Astrocyte (in vitro differentiated cells and primary cell): ENCODE measurements around the gene NUDT14. TPM values are rescaled to one million over a fixed set of nuclear protein-coding genes. Genes with fewer than 3 reads are reported as not detected.

Experiments
- DNase-seq: peaks from one replicate; pipeline ENCODE4 v3.0.0-alpha.2; 2010; ENCODE audit warnings: low read depth
- FAIRE-seq: peaks from 2 replicates; lab custom pipeline; 2011; peaks lifted over from hg19 to GRCh38; lab: Jason Lieb, UNC
- H2AFZ ChIP-seq: 2 replicates; pipeline ENCODE4 v1.6.0; 2012; ENCODE audit warnings: low read depth, low read length, inconsistent platforms
- H3K27ac ChIP-seq: 2 replicates; pipeline ENCODE4 v1.5.1; 2011; ENCODE audit warnings: low read depth, low read length, inconsistent platforms
- H3K27me3 ChIP-seq: 2 replicates; pipeline ENCODE4 v1.6.0; 2011; ENCODE audit warnings: low read length, inconsistent platforms; ENCODE audit not compliant: insufficient read depth
- H3K36me3 ChIP-seq: 2 replicates; pipeline ENCODE4 v1.5.1; 2011; ENCODE audit warnings: low read length, inconsistent platforms; ENCODE audit not compliant: insufficient read depth
- H3K4me1 ChIP-seq: 2 replicates; pipeline ENCODE4 v1.5.1; 2011; ENCODE audit warnings: low read length, inconsistent platforms; ENCODE audit not compliant: insufficient read depth
- H3K4me2 ChIP-seq: 2 replicates; pipeline ENCODE4 v1.6.0; 2012; ENCODE audit warnings: low read length, inconsistent platforms
- H3K4me3 ChIP-seq: 2 replicates; pipeline ENCODE4 v1.5.1; 2011; ENCODE audit warnings: low read depth, mild to moderate bottlenecking, low read length, inconsistent platforms; ENCODE audit not compliant: insufficient read depth
- H3K79me2 ChIP-seq: 2 replicates; pipeline ENCODE4 v1.6.0; 2012; ENCODE audit warnings: mild to moderate bottlenecking, low read length, inconsistent platforms; ENCODE audit not compliant: insufficient read depth
- H3K9ac ChIP-seq: 2 replicates; pipeline ENCODE4 v1.6.0; 2012; ENCODE audit warnings: mild to moderate bottlenecking, low read length, inconsistent platforms
- H3K9me3 ChIP-seq: 2 replicates; pipeline ENCODE4 v1.5.1; 2012; ENCODE audit warnings: low read depth, mild to moderate bottlenecking, low read length, inconsistent platforms; ENCODE audit not compliant: insufficient read depth
- H4K20me1 ChIP-seq: 2 replicates; pipeline ENCODE4 v1.6.0; 2012; ENCODE audit warnings: low read length, inconsistent platforms; ENCODE audit not compliant: insufficient read depth
- H3K27ac Mint-ChIP-seq: one replicate; pipeline ENCODE4 v1.8.0; 2021; ENCODE audit warnings: mild to moderate bottlenecking, mixed read lengths; ENCODE audit not compliant: unreplicated experiment
- H3K27me3 Mint-ChIP-seq: one replicate; pipeline ENCODE4 v1.8.0; 2021; ENCODE audit warnings: low read depth, mixed read lengths; ENCODE audit not compliant: unreplicated experiment
- H3K36me3 Mint-ChIP-seq: one replicate; pipeline ENCODE4 v1.8.0; 2021; ENCODE audit warnings: low read depth, mixed read lengths; ENCODE audit not compliant: unreplicated experiment
- H3K4me1 Mint-ChIP-seq: one replicate; pipeline ENCODE4 v1.8.0; 2021; ENCODE audit warnings: low read depth, mixed read lengths; ENCODE audit not compliant: unreplicated experiment
- H3K4me3 Mint-ChIP-seq: one replicate; pipeline ENCODE4 v1.8.0; 2021; ENCODE audit warnings: mild to moderate bottlenecking, moderate library complexity, mixed read lengths; ENCODE audit not compliant: unreplicated experiment
- H3K9me3 Mint-ChIP-seq: one replicate; pipeline ENCODE4 v1.8.0; 2021; ENCODE audit warnings: mild to moderate bottlenecking, mixed read lengths; ENCODE audit not compliant: unreplicated experiment
- EZH2 ChIP-seq: IDR thresholded peaks from 2 replicates; pipeline ENCODE4 v1.6.1; 2012; ENCODE audit warnings: mild to moderate bottlenecking, low read length, inconsistent platforms; ENCODE audit not compliant: insufficient read depth
- total RNA-seq: library from RNA; stranded (reverse); gene quantifications from 2 replicates; pipeline ENCODE4 v1.2.1, GENCODE V29; 2021
- TF ChIP-seq, protein P1 (sequence below): IDR thresholded peaks from 2 replicates; pipeline ENCODE4 v1.5.1; 2011; ENCODE audit warnings: low read depth, mild to moderate bottlenecking, inconsistent platforms, low read length, moderate library complexity; ENCODE audit not compliant: insufficient read depth

NUDT14 gene
- total RNA-seq, 1 donor from 2014 or later, result 17.5 TPM

DNA sequence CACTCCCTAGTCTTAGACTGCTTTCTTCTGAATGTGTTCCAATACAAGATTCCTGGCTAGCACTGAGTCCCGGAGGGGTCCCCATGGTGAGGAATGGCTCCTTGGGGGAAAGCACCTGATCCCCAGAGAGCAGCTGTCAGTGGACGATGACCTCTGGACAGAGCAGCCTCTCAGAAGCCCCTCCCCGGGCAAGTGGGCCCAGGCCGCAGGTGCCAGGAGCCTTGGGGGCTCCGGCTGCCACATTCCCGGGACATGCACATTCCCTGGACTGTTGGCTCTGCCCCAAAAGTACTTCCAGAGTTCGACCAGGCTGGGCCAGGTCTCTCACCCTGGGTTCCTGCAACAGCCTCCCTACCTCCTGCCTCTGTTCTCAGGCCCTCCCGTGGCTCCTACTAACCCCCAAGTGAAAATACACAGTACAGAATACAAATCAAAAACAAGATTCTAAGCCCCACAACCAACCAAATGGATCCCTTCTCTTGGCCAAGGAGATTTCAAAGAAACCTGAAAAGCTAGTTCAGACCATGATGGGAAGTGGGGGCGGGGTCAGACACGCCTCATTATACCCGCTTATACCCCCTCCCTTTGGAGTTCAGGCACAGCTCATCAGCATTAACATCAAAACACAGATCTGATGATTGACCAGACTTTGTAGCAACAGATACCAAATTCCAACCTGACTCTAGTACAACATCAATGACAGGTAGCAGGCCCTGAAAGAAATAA is 43.9 kb upstream of the NUDT14 start:
- FAIRE-seq, result no peak
- H3K9me3 Mint-ChIP-seq, result no peaks in the 10 kb centered on the region
- H3K27ac ChIP-seq, result no peak overlapping the region
- no peaks in the 10 kb centered on the region for H3K27me3 Mint-ChIP-seq
- H3K27ac Mint-ChIP-seq, result no peak overlapping the region
- H3K4me3 Mint-ChIP-seq, result no peak overlapping the region
- no peak overlapping the region for H3K9ac ChIP-seq
- H3K4me1 ChIP-seq, result no peaks in the 10 kb centered on the region
- H3K36me3 ChIP-seq, result no peaks in the 10 kb centered on the region
- no peaks in the 10 kb centered on the region for H3K9me3 ChIP-seq
- peaks cover 4% of the 10 kb centered on the region for H3K79me2 ChIP-seq
- DNase-seq, result no peak
- H3K4me2 ChIP-seq, result no peak overlapping the region
- peaks cover 16% of the 10 kb centered on the region for H3K36me3 Mint-ChIP-seq
- no peak overlapping the region for H2AFZ ChIP-seq
- H3K4me1 Mint-ChIP-seq, result no peaks in the 10 kb centered on the region
- no peak overlapping the region for H3K4me3 ChIP-seq
- H3K27me3 ChIP-seq, result no peaks in the 10 kb centered on the region
- peaks cover 19% of the 10 kb centered on the region for H4K20me1 ChIP-seq
- TF ChIP-seq, protein P1, sequence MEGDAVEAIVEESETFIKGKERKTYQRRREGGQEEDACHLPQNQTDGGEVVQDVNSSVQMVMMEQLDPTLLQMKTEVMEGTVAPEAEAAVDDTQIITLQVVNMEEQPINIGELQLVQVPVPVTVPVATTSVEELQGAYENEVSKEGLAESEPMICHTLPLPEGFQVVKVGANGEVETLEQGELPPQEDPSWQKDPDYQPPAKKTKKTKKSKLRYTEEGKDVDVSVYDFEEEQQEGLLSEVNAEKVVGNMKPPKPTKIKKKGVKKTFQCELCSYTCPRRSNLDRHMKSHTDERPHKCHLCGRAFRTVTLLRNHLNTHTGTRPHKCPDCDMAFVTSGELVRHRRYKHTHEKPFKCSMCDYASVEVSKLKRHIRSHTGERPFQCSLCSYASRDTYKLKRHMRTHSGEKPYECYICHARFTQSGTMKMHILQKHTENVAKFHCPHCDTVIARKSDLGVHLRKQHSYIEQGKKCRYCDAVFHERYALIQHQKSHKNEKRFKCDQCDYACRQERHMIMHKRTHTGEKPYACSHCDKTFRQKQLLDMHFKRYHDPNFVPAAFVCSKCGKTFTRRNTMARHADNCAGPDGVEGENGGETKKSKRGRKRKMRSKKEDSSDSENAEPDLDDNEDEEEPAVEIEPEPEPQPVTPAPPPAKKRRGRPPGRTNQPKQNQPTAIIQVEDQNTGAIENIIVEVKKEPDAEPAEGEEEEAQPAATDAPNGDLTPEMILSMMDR, result no peak
- TF ChIP-seq EZH2, result no peak

DNA sequence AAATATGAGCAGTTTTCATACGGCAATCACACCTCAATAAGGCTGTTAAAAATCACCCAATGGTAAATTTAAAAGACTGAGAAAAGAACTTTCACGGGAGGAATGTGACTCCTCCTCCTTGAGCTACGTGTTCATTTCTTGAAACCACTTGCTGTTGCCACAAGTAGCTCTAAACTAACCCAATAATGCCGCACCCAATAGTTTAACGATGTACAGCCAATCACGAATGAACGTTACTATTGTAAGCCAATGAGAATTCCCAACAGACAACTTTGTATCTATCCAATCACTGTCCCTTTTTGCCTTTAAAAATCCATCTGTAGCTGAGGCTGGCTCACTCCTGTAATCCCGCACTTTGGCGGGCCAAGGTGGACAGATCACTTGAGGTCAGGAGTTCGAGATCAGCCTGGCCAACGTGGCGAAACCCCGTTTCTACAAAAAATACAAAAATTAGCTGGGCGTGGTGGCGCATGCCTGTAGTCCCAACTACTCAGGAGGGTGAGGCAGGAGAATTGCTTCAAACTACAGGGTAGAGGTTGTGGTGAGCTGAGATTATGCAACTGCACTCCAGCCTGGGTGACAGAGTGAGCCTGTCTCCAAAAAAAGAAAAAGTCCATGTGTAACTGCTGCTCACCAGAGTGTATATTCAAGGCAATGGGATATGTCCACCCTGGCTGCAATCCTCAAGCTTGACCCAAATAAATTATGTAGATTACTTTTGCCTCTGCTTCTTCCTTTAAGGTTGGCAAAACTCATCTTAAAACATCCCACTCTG is 42.8 kb upstream of the NUDT14 start:
- no peak for DNase-seq
- H3K4me2 ChIP-seq, result no peak overlapping the region
- TF ChIP-seq, protein P1, result no peak
- no peak for TF ChIP-seq EZH2

More for the DNA sequence above, 42.8 kb upstream of the NUDT14 start:
- Mint-ChIP-seq H3K4me1 (no peaks in the 10 kb centered on the region), H3K27me3 (no peaks in the 10 kb centered on the region), H3K27ac (no peak overlapping the region), H3K9me3 (no peaks in the 10 kb centered on the region), H3K36me3 (peaks cover 16% of the 10 kb centered on the region), H3K4me3 (no peak overlapping the region)
- no peaks in the 10 kb centered on the region for H3K4me1 ChIP-seq
- H2AFZ ChIP-seq, result no peak overlapping the region
- H3K4me3 ChIP-seq, result no peak overlapping the region
- peaks cover 4% of the 10 kb centered on the region for H3K79me2 ChIP-seq
- no peak overlapping the region for H3K9ac ChIP-seq
- no peaks in the 10 kb centered on the region for H3K9me3 ChIP-seq
- no peak overlapping the region for H3K27ac ChIP-seq
- no peak for FAIRE-seq
- H4K20me1 ChIP-seq, result peaks cover 19% of the 10 kb centered on the region
- no peaks in the 10 kb centered on the region for H3K27me3 ChIP-seq
- H3K36me3 ChIP-seq, result no peaks in the 10 kb centered on the region
